PFSK-1 (cell line): ENCODE measurements around the gene MRPL54.

ENCODE experiments used
- FOXP2 ChIP-seq: optimal IDR thresholded peaks from 2 replicates; pipeline ENCODE3; 2011; ENCODE audit warnings: borderline replicate concordance, control low read depth, inconsistent platforms; ENCODE audit not compliant: insufficient read depth; ENCODE audit errors: extremely low read length, extremely low read depth
- POLR2AphosphoS5 ChIP-seq: IDR thresholded peaks from 2 replicates; pipeline ENCODE4 v1.6.1; 2012; ENCODE audit warnings: low read depth, mild to moderate bottlenecking, control low read depth, low read length, moderate library complexity
- REST ChIP-seq, 2 experiments: IDR thresholded peaks; 2 replicates each; pipeline versions ENCODE4 v1.6.1 to v1.8.0; 2011 to 2012; ENCODE audit warnings: low read depth in 2 of 2, low read length in 2 of 2, control low read depth in 1 of 2, inconsistent platforms in 1 of 2, mild to moderate bottlenecking in 1 of 2, moderate library complexity in 1 of 2; ENCODE audit not compliant: insufficient read depth in 1 of 2
- SIN3A ChIP-seq: IDR thresholded peaks from 2 replicates; pipeline ENCODE4 v1.6.1; 2012; ENCODE audit warnings: mild to moderate bottlenecking, low read length, moderate library complexity, borderline replicate concordance; ENCODE audit not compliant: insufficient read depth
- TAF1 ChIP-seq: IDR thresholded peaks from 2 replicates; pipeline ENCODE4 v1.6.1; 2012; ENCODE audit warnings: low read length, control low read depth, borderline replicate concordance; ENCODE audit not compliant: insufficient read depth

The MRPL54 gene

GRCh38 chr19:3788996-3789778 is 26.7 kb downstream of the MRPL54 start:
- TF ChIP-seq TAF1 (no peak), SIN3A (no peak), REST (IDR thresholded peaks at IDR 0.05; ENCODE audit: insufficient read depth in 1 of 2, low read depth in 2 of 2, low read length in 2 of 2) (no peak)

- TF ChIP-seq FOXP2 (no peak), REST (IDR thresholded peaks at IDR 0.05; ENCODE audit: insufficient read depth in 1 of 2, low read depth in 2 of 2, low read length in 2 of 2) (no peak), TAF1 (no peak), POLR2AphosphoS5 (no peak), SIN3A (no peak)
Measured at GRCh38 chr19:3790209-3790734, 27.8 kb downstream of the MRPL54 start.

- TF ChIP-seq TAF1 (no peak), FOXP2 (no peak), POLR2AphosphoS5 (no peak)
Measured at GRCh38 chr19:3790941-3791340, 28.5 kb downstream of the MRPL54 start.

- TF ChIP-seq POLR2AphosphoS5 = no peak
- no peak for TF ChIP-seq REST (IDR thresholded peaks at IDR 0.05; ENCODE audit: insufficient read depth in 1 of 2, low read depth in 2 of 2, low read length in 2 of 2)
- TF ChIP-seq SIN3A = no peak
- no peak for TF ChIP-seq FOXP2
- no peak for TF ChIP-seq TAF1
Measured at GRCh38 chr19:3792114-3792513, 29.6 kb downstream of the MRPL54 start.

GRCh38 chr19:3793799-3794198 is 31.3 kb downstream of the MRPL54 start:
- TF ChIP-seq SIN3A (no peak), FOXP2 (no peak), TAF1 (no peak), POLR2AphosphoS5 (no peak), REST (IDR thresholded peaks at IDR 0.05; ENCODE audit: insufficient read depth in 1 of 2, low read depth in 2 of 2, low read length in 2 of 2) (no peak)
